Measurements from ENCODE around the gene SCN2B. TPM values are rescaled to one million over a fixed set of nuclear protein-coding genes. Genes with fewer than 3 reads are reported as not detected.

SCN2B gene
- total RNA-seq, 1 donor from 2014 or later, result 24.9 TPM

DNA sequence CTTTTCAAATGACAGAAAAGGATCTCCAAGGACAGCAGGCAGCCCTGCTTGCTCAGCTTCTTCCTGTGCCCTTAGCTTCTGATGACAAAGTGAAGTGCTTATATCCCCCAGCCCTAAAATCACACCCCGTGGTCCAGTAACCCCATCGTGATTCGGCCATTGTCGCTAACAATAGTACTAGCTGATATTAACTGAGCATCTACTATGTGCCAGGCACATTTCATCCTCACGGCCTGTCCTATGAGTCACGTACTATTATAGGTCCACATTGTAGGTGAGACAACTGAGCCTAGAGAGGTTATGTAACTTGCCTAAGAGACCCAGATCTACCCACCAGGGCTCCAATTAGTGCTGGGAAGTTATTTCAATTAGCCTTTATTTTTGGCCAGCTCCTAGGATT lies 29.9 kb downstream of the SCN2B start:
- TF ChIP-seq, protein P1, sequence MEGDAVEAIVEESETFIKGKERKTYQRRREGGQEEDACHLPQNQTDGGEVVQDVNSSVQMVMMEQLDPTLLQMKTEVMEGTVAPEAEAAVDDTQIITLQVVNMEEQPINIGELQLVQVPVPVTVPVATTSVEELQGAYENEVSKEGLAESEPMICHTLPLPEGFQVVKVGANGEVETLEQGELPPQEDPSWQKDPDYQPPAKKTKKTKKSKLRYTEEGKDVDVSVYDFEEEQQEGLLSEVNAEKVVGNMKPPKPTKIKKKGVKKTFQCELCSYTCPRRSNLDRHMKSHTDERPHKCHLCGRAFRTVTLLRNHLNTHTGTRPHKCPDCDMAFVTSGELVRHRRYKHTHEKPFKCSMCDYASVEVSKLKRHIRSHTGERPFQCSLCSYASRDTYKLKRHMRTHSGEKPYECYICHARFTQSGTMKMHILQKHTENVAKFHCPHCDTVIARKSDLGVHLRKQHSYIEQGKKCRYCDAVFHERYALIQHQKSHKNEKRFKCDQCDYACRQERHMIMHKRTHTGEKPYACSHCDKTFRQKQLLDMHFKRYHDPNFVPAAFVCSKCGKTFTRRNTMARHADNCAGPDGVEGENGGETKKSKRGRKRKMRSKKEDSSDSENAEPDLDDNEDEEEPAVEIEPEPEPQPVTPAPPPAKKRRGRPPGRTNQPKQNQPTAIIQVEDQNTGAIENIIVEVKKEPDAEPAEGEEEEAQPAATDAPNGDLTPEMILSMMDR (IDR thresholded peaks at IDR 0.05; ENCODE audit: borderline replicate concordance), result no peak
- H3K27ac ChIP-seq (replicated peaks), result peak overlapping the region; percentile 71
- H3K4me3 ChIP-seq, result peak overlapping the region; percentile 66

DNA sequence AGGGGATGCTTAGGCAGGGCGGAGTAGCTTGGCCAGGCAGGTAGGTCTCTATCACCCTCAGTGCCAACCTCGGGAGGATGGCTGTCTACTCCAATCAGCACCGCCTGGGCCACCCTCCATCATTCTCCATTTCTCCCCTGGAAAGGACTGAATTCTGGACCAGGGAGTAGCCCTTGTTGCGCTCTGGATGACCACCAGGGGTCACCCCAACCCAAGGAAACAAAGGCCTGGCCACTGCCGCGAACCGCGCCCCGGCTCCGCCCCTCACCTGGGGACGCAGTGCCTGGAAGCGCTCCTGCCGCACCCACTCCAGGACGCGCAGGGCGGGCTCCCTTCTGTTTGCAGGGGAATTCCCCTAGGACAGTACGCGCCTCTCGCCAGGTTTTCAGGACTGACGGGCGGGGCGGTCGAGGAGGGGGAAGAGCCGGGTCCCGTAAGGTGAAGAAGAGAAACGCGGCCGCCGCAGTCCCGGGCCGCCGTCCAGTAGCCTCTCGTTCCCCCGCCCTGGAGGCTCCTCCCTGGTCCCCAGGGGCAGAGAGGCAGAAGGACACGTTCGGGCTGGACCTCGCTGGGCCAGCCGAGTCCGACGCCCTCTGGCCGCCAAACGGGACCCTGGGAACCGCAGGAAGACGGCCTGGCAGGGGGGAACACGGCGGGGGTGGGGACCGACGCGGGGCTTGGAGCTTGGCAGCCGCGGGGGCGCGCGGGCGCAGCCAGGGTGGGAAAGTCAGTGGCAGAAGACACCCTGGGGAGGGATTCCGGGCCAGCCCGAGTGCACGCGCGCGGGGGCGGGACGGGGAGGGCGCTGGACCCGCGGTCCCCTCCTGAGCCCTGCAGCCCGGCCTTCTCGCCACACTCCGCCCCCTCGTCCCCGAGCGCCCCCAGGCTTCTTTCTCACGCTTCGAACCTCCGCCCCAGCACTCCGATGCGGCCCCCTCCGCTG lies 30.9 kb downstream of the SCN2B start:
- Histone ChIP-seq H3K4me3 (peak overlapping the region; percentile 66), H3K9me3 (replicated peaks) (no peaks in the 10 kb centered on the region), H3K36me3 (no peaks in the 10 kb centered on the region), H3K27ac (replicated peaks) (peak overlapping the region; percentile 71), H3K4me1 (peaks cover 41% of the 10 kb centered on the region), H3K27me3 (ENCODE audit: low read depth) (peaks cover 12% of the 10 kb centered on the region)
- peak; percentile 87 for DNase-seq
- intact Hi-C loops (cut with micrococcal nuclease), result no loop called here
- TF ChIP-seq, protein P1 (IDR thresholded peaks at IDR 0.05; ENCODE audit: borderline replicate concordance), result peak; percentile 92

More for the DNA sequence above, 29.9 kb downstream of the SCN2B start:
- Histone ChIP-seq H3K36me3 (no peaks in the 10 kb centered on the region), H3K4me1 (peaks cover 41% of the 10 kb centered on the region), H3K27me3 (ENCODE audit: low read depth) (peaks cover 17% of the 10 kb centered on the region), H3K9me3 (replicated peaks) (no peaks in the 10 kb centered on the region)
- no peak for DNase-seq
- intact Hi-C loops (cut with micrococcal nuclease), result no loop called here

DNA sequence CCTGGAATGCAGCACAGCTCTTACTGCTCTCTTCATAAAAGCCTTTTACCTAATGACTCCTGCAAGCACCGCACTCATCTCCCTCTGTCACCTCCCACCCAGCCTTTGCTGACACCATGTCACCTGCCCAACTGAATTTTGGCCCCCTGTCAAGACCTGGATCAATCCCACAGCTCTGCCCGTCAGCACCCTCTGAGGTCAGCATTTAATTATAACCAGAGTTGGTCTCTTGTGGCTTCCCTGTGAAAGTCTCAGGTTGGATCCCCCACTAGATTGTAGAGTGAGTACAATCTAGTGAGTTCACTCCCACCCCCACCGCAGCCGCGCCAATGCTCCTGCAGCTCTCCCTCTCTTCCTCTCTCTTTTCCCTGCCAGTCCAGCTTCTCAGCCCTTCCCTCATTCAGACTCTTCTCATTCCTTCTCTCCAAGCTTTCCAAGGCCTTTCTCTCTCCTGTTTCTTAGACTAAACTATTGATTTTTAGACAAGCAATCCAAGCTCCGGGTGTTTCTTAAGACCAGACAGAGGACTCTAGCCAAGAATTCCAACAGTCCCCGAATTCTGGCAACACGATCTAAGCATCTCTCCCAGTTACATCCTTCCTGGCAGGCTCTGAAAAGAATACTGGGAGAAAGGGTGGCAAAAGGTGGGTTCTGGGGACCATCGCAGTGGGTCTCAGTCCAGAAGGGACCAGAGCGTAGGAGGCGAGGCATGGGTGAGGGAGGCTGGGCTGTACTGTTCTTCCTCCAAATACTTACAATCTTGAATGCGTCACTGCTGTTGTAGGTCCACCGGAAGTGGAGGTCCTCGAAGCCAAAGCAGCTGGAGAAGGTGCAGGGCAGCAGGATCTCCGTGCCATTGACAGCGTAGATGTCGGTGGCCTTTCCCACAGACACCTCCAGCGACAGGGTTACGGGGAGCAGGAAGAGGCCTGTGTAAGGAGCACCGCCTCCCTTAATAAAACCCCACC lies 31.9 kb downstream of the SCN2B start:
- intact Hi-C loops (cut with micrococcal nuclease), result no loop called here
- peaks cover 40% of the 10 kb centered on the region for H3K4me1 ChIP-seq
- peak; percentile 54 for DNase-seq
- no peaks in the 10 kb centered on the region for H3K36me3 ChIP-seq
- peak overlapping the region; percentile 71 for H3K27ac ChIP-seq (replicated peaks)
- TF ChIP-seq, protein P1 (IDR thresholded peaks at IDR 0.05; ENCODE audit: borderline replicate concordance), result no peak
- no peaks in the 10 kb centered on the region for H3K9me3 ChIP-seq (replicated peaks)
- peak overlapping the region; percentile 66 for H3K4me3 ChIP-seq
- peaks cover 16% of the 10 kb centered on the region for H3K27me3 ChIP-seq (ENCODE audit: low read depth)

DNA sequence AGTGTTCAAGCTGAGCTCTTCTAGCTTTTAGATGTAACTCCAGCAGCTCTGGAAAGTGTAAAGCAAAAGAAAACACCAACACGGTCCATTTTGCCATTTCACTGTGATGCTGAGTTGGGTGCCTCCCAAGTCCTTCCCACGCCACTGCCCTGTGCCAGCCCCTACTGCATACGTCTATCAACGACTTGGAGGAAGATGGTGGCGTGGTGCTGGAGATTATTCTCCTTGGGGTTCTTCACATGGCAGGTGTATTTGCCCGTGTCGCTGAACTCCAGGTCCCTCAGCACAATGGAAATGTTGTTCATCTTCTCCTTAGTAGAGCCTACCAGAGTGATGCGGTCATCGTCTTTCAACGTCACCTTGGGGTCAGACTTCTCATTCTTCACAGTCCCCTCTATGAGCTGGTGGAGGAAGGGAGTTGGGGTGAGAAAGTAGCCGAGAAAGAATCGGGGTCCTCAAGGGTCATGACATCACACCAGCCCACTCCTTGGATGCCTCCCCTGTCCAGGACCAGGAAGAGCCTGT lies 32.7 kb downstream of the SCN2B start:
- Histone ChIP-seq H3K4me1 (peaks cover 31% of the 10 kb centered on the region), H3K36me3 (no peaks in the 10 kb centered on the region), H3K4me3 (no peak overlapping the region), H3K9me3 (replicated peaks) (no peaks in the 10 kb centered on the region), H3K27me3 (ENCODE audit: low read depth) (peaks cover 16% of the 10 kb centered on the region), H3K27ac (replicated peaks) (peak overlapping the region; percentile 71)
- TF ChIP-seq, protein P1 (IDR thresholded peaks at IDR 0.05; ENCODE audit: borderline replicate concordance), result no peak
- DNase-seq, result no peak
- intact Hi-C loops (cut with micrococcal nuclease), result no loop called here

GRCh38 chr11:118142809-118143208 lies 33.6 kb downstream of the SCN2B start:
- no peak overlapping the region for H3K27ac ChIP-seq (replicated peaks)
- no peaks in the 10 kb centered on the region for H3K9me3 ChIP-seq (replicated peaks)
- no peaks in the 10 kb centered on the region for H3K36me3 ChIP-seq
- TF ChIP-seq, protein P1 (IDR thresholded peaks at IDR 0.05; ENCODE audit: borderline replicate concordance), result no peak
- peaks cover 30% of the 10 kb centered on the region for H3K4me1 ChIP-seq
- intact Hi-C loops (cut with micrococcal nuclease), result no loop called here
- no peak overlapping the region for H3K4me3 ChIP-seq
- no peak for DNase-seq
- peaks cover 16% of the 10 kb centered on the region for H3K27me3 ChIP-seq (ENCODE audit: low read depth)
